ENCODE data around the gene CNTNAP2. TPM values are rescaled to one million over a fixed set of nuclear protein-coding genes. Genes with fewer than 3 reads are reported as not detected.

The CNTNAP2 gene
- total and polyA plus RNA-seq, 9 of the 15 experiments (the other 6 are each of a cell fraction or from before 2014, with no cell fraction given), result 0.04 to 0.62 (median 0.09) TPM; not detected in 4

- H2AFZ ChIP-seq (ENCODE audit: low read depth, low read length), result no peak overlapping the region
- H4K20me1 ChIP-seq (replicated peaks; ENCODE audit: control insufficient read depth, insufficient read depth, low read length), result no peaks in the 10 kb centered on the region
- H3K27ac ChIP-seq (ENCODE audit: extremely low read depth, low read depth, low read length), result no peak overlapping the region
- TF ChIP-seq DIDO1 (tag; IDR thresholded peaks at IDR 0.05; ENCODE audit: low read depth) (no peak), ZNF134 (CRISPR knock-in tag; conservative IDR thresholded peaks at IDR 0.05) (no peak), SAP30 (IDR thresholded peaks at IDR 0.05; ENCODE audit: borderline replicate concordance, insufficient read depth, low read depth, low read length, poor library complexity, severe bottlenecking) (no peak), COPS2 (conservative IDR thresholded peaks at IDR 0.05) (no peak), CTBP1 (IDR thresholded peaks at IDR 0.05; ENCODE audit: borderline replicate concordance) (no peak), ARHGAP35 (IDR thresholded peaks at IDR 0.05; ENCODE audit: partially characterized antibody) (no peak), SIX5 (IDR thresholded peaks at IDR 0.05; ENCODE audit: borderline replicate concordance in 1 of 2, insufficient read depth in 1 of 2, low read depth in 1 of 2, low read length in 2 of 2) (no peak), ZFPM2 (CRISPR knock-in tag; IDR thresholded peaks at IDR 0.05) (no peak)
- TF ChIP-seq, protein P1, sequence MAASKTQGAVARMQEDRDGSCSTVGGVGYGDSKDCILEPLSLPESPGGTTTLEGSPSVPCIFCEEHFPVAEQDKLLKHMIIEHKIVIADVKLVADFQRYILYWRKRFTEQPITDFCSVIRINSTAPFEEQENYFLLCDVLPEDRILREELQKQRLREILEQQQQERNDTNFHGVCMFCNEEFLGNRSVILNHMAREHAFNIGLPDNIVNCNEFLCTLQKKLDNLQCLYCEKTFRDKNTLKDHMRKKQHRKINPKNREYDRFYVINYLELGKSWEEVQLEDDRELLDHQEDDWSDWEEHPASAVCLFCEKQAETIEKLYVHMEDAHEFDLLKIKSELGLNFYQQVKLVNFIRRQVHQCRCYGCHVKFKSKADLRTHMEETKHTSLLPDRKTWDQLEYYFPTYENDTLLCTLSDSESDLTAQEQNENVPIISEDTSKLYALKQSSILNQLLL (CRISPR knock-in tag; IDR thresholded peaks at IDR 0.05; ENCODE audit: borderline replicate concordance), result no peak
- no peaks in the 10 kb centered on the region for H3K36me3 ChIP-seq (ENCODE audit: control insufficient read depth, insufficient read depth, low read length)
- no peaks in the 10 kb centered on the region for H3K9me3 ChIP-seq (replicated peaks; ENCODE audit: control insufficient read depth, insufficient read depth, low read depth, low read length)
- ChIA-PET CTCF (ENCODE audit: low intra/inter-chr PET ratio) (no interaction called here), POLR2A (interaction anchor here (0.9 kb wide), 1 partner anchor 17 kb away, joined by 3 read pairs; no protein-coding TSS in a partner anchor)
- no peak for DNase-seq (ENCODE audit: extremely low read depth in 1 of 4, low spot score in 3 of 4)
- H3K9ac ChIP-seq (ENCODE audit: insufficient read depth in 1 of 2, low read depth in 2 of 2, low read length in 2 of 2), result no peak overlapping the region
- H3K79me2 ChIP-seq (ENCODE audit: control insufficient read depth, insufficient read depth, low read length), result no peaks in the 10 kb centered on the region
- 0% methylated on average over 7 of the region's 7 CpGs for WGBS (ENCODE audit: insufficient coverage, low coverage, missing lambda C conversion rate)
- H3K4me2 ChIP-seq (ENCODE audit: insufficient read depth, low read length), result no peak overlapping the region
- H3K27me3 ChIP-seq (ENCODE audit: control insufficient read depth in 2 of 2, insufficient read depth in 2 of 2, low read length in 2 of 2), result peaks cover 0 to 5% of the 10 kb centered on the region in 2 experiments; a peak in 1 of 5 replicates
- no peak for FAIRE-seq
- no peak for ATAC-seq
- H3K4me1 ChIP-seq (replicated peaks in 1 of 2; ENCODE audit: control insufficient read depth in 2 of 2, insufficient read depth in 2 of 2, low read length in 2 of 2), result no peaks in the 10 kb centered on the region
- in situ Hi-C loops (cut with MboI) (no loop called here), intact Hi-C loops (cut with micrococcal nuclease) (loop anchor here (10.0 kb wide), 1 partner anchor 1001 kb away; no protein-coding TSS in a partner anchor)
- no peaks in the 10 kb centered on the region for H3K9me1 ChIP-seq (ENCODE audit: control insufficient read depth, insufficient read depth, low read length)
- no peak overlapping the region for H3K4me3 ChIP-seq
- BruUV-seq (replicated peaks), result no TSS peak
Observed at GRCh38 chr7:148245381-148245780, 2128.8 kb downstream of the CNTNAP2 start.
